22Rv1 (cell line): Measurements from ENCODE around the gene ANGEL2.
"Not testable (repeated sequence)": the region's sequence is repeated elsewhere in the genome, so short reads cannot be mapped to it uniquely, and the experiment has no call there.

Experiments
- H3K27ac ChIP-seq: fragments of 450-650 bp; 2 replicates; pipeline ENCODE4 v1.5.1; 2017
- CTCF ChIP-seq: fragments of 450-650 bp; IDR thresholded peaks from 2 replicates; pipeline ENCODE4 v1.5.1; 2017; ENCODE audit warnings: mild to moderate bottlenecking
- ZFX ChIP-seq: fragments of 450-650 bp; IDR thresholded peaks from 2 replicates; pipeline ENCODE4 v1.6.1; 2017; ENCODE audit warnings: antibody characterized with exemption, borderline replicate concordance

ANGEL2 gene

GRCh38 chr1:212971312-212971711 lies 44.4 kb downstream of the ANGEL2 start:
- no peak overlapping the region for H3K27ac ChIP-seq
- TF ChIP-seq CTCF (no peak), ZFX (no peak)

GRCh38 chr1:212970085-212970484 lies 45.6 kb downstream of the ANGEL2 start:
- no peak overlapping the region for H3K27ac ChIP-seq
- TF ChIP-seq ZFX, result no peak
- TF ChIP-seq CTCF, result no peak

GRCh38 chr1:212968368-212968863 lies 47.3 kb downstream of the ANGEL2 start:
- TF ChIP-seq ZFX, result no peak
- TF ChIP-seq CTCF, result no peak
- no peak overlapping the region for H3K27ac ChIP-seq

- H3K27ac ChIP-seq, result no peak overlapping the region
- TF ChIP-seq CTCF (peak; percentile 80), ZFX (no peak)
These were observed 47.9 kb downstream of the ANGEL2 start for GRCh38 chr1:212967801-212968200.

GRCh38 chr1:212966616-212967015 lies 49.1 kb downstream of the ANGEL2 start:
- no peak for TF ChIP-seq ZFX
- no peak overlapping the region for H3K27ac ChIP-seq

- H3K27ac ChIP-seq, result not testable (repeated sequence)
These were observed 50.7 kb downstream of the ANGEL2 start for GRCh38 chr1:212964993-212965392.

- TF ChIP-seq CTCF, result no peak
- no peak for TF ChIP-seq ZFX
These were observed 51.6 kb downstream of the ANGEL2 start for GRCh38 chr1:212964102-212964501.

GRCh38 chr1:212962509-212962908 lies 53.2 kb downstream of the ANGEL2 start:
- H3K27ac ChIP-seq, result no peak overlapping the region
- TF ChIP-seq ZFX (no peak), CTCF (no peak)

More at GRCh38 chr1:212964102-212964501, 51.6 kb downstream of the ANGEL2 start:
- H3K27ac ChIP-seq, result no peak overlapping the region
